ENCODE results near the gene PSKH1.

DNA sequence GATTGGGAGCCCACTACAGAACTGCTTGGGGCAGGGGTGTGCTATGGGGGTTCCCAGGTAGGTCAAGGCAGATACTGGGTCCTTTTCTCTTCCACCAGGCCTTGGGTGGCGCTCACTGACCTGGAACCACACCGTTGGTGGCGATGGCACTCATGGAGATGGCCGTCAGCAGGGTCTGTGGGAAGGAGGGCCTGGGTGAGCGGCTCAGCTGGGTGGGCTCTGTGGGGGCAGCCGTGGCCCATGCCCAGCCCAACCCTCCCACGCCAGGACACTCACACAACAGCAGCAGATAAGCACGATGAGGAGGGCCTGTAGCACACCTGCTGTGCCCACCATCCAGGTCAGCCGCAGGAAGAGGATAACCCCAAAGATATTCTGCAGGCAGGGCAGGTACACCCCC, 64.6 kb downstream of the PSKH1 start:
- TF ChIP-seq, protein P1, sequence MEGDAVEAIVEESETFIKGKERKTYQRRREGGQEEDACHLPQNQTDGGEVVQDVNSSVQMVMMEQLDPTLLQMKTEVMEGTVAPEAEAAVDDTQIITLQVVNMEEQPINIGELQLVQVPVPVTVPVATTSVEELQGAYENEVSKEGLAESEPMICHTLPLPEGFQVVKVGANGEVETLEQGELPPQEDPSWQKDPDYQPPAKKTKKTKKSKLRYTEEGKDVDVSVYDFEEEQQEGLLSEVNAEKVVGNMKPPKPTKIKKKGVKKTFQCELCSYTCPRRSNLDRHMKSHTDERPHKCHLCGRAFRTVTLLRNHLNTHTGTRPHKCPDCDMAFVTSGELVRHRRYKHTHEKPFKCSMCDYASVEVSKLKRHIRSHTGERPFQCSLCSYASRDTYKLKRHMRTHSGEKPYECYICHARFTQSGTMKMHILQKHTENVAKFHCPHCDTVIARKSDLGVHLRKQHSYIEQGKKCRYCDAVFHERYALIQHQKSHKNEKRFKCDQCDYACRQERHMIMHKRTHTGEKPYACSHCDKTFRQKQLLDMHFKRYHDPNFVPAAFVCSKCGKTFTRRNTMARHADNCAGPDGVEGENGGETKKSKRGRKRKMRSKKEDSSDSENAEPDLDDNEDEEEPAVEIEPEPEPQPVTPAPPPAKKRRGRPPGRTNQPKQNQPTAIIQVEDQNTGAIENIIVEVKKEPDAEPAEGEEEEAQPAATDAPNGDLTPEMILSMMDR (IDR thresholded peaks at IDR 0.05 in 2 of 3, conservative IDR thresholded peaks at IDR 0.05 in 1 of 3; ENCODE audit: control insufficient read depth in 2 of 3, extremely low read depth in 1 of 3, insufficient read depth in 1 of 3, low read depth in 3 of 3, low read length in 3 of 3), result no peak
- TF ChIP-seq HDAC2 (IDR thresholded peaks at IDR 0.05) (no peak), SPI1 (IDR thresholded peaks at IDR 0.05; ENCODE audit: borderline replicate concordance, insufficient read depth, low read depth, low read length) (no peak), YY1 (IDR thresholded peaks at IDR 0.05; ENCODE audit: low read depth, low read length) (no peak), MYC (IDR thresholded peaks at IDR 0.05; ENCODE audit: insufficient read depth, insufficient read length, insufficient replicate concordance, low read length, severe bottlenecking) (no peak), EZH2 (IDR thresholded peaks at IDR 0.05; ENCODE audit: borderline replicate concordance, control insufficient read depth, low read depth, low read length) (no peak), RFX5 (IDR thresholded peaks at IDR 0.05; ENCODE audit: low read depth, low read length) (no peak), HDAC6 (IDR thresholded peaks at IDR 0.05; ENCODE audit: unreplicated experiment) (no peak), TCF12 (IDR thresholded peaks at IDR 0.05; ENCODE audit: low read depth, low read length) (no peak), CHD2 (IDR thresholded peaks at IDR 0.05; ENCODE audit: borderline replicate concordance, low read depth, low read length) (no peak), FOXM1 (IDR thresholded peaks at IDR 0.05; ENCODE audit: low read depth, low read length) (no peak)
- TF ChIP-seq, protein P2, sequence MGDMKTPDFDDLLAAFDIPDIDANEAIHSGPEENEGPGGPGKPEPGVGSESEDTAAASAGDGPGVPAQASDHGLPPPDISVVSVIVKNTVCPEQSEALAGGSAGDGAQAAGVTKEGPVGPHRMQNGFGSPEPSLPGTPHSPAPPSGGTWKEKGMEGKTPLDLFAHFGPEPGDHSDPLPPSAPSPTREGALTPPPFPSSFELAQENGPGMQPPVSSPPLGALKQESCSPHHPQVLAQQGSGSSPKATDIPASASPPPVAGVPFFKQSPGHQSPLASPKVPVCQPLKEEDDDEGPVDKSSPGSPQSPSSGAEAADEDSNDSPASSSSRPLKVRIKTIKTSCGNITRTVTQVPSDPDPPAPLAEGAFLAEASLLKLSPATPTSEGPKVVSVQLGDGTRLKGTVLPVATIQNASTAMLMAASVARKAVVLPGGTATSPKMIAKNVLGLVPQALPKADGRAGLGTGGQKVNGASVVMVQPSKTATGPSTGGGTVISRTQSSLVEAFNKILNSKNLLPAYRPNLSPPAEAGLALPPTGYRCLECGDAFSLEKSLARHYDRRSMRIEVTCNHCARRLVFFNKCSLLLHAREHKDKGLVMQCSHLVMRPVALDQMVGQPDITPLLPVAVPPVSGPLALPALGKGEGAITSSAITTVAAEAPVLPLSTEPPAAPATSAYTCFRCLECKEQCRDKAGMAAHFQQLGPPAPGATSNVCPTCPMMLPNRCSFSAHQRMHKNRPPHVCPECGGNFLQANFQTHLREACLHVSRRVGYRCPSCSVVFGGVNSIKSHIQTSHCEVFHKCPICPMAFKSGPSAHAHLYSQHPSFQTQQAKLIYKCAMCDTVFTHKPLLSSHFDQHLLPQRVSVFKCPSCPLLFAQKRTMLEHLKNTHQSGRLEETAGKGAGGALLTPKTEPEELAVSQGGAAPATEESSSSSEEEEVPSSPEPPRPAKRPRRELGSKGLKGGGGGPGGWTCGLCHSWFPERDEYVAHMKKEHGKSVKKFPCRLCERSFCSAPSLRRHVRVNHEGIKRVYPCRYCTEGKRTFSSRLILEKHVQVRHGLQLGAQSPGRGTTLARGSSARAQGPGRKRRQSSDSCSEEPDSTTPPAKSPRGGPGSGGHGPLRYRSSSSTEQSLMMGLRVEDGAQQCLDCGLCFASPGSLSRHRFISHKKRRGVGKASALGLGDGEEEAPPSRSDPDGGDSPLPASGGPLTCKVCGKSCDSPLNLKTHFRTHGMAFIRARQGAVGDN (IDR thresholded peaks at IDR 0.05), result no peak
- TF ChIP-seq, protein P3, sequence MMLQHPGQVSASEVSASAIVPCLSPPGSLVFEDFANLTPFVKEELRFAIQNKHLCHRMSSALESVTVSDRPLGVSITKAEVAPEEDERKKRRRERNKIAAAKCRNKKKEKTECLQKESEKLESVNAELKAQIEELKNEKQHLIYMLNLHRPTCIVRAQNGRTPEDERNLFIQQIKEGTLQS (IDR thresholded peaks at IDR 0.05; ENCODE audit: borderline replicate concordance, extremely low read depth, low read depth, low read length), result no peak
